ENCODE results near the gene DTNA.
"Not testable (repeated sequence)": the region's sequence is repeated elsewhere in the genome, so short reads cannot be mapped to it uniquely, and the experiment has no call there.

DTNA gene

GRCh38 chr18:34709750-34710441 is at the start of gene DTNA:
Gene DTNA, plus strand, starts transcription at chr18:34710298. Its CDS starts 45,679 bp downstream, at chr18:34755977.
- DNase-seq, result peak; percentile 91

DNA sequence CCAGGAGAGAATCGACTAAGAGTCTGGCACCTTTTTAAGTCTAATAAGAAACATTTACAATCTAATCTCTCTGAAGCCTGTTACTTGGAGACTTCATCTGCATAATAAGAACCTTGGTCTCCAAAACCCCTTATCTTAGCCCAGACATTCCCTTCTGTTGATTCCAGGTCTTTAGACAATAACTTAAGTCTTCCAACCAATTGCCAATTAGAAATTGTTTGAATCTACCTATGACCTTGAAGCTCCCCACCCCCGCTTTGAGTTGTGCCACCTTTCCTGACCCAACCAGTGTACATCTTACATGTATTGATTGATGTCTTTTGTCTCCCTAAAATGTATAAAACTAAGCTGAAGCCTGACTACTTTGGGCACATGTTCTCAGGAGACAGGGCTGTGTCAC is 49.5 kb upstream of the DTNA start:
- no peak for DNase-seq

GRCh38 chr18:34661464-34662087 is 48.5 kb upstream of the DTNA start:
- DNase-seq, result peak; percentile 79

- DNase-seq, result no peak
Observed at GRCh38 chr18:34676816-34677574, 33.1 kb upstream of the DTNA start.

DNA sequence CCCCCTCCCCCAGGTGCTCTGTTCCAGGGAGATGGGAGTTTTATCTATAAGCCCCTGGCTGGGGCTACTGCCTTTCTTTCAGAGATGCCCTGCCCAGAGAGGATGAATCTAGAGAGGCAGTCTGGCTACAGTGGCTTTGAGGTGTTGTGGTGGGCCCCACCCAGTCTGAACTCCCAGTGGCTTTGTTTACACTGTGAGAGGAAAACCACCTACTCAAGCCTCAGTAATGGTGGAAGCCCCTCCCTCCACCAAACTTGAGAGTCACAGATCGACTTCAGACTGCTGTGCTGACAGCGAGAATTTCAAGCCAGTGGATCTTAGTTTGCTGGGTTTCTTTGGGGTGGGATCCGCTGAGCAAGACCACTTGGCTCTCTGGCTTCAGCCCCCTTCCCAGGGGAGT is 20.3 kb upstream of the DTNA start:
- not testable (repeated sequence) for DNase-seq

- DNase-seq, result no peak
Observed at GRCh38 chr18:34691614-34692013, 18.5 kb upstream of the DTNA start.

GRCh38 chr18:34694591-34695165 is 15.4 kb upstream of the DTNA start:
- no peak for DNase-seq

GRCh38 chr18:34695310-34695709 is 14.8 kb upstream of the DTNA start:
- peak; percentile 56 for DNase-seq

GRCh38 chr18:34696671-34697070 is 13.4 kb upstream of the DTNA start:
- DNase-seq, result no peak

DNA sequence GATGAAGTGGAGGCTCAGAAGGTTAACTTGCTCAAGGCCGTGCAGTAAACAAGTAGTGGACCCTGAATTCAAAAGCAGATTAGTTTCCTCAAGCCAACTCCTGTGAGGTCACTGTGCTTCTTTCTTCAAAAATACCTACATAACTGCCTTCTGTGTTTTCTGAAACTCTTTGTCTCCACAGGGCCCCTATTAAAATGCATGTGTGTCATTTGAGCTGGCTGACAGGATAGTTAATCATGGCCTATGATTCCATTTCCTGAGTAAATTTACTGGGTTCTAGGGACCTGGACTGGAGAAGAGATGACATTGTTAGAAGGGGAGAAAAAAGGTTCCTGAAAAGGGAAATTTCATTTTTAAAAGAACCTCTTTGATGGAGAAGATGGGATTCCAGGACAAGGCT is 12.9 kb upstream of the DTNA start:
- no peak for DNase-seq

- no peak for DNase-seq
Observed at GRCh38 chr18:34697891-34698290, 12.2 kb upstream of the DTNA start.

- no peak for DNase-seq
Observed at GRCh38 chr18:34701911-34702310, 8.2 kb upstream of the DTNA start.

DNA sequence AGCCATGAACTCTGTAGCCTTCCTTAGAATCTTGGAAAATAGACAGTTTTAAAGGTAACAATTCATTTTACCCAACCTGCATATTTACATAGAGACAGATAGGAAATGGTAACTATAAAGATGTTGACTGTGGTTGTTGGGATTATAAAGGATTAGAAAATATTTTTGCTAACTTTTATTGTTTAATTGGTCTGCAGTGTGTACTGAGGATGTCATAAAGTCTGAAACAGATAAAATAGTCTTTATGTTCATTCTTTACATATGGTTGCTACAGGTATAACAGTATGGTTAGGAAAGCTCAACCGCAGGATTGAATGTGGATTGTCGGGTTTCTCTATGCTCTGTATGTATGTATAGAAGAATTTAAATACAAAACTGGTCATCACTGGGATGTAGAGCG is 7.3 kb upstream of the DTNA start:
- no peak for DNase-seq

DNA sequence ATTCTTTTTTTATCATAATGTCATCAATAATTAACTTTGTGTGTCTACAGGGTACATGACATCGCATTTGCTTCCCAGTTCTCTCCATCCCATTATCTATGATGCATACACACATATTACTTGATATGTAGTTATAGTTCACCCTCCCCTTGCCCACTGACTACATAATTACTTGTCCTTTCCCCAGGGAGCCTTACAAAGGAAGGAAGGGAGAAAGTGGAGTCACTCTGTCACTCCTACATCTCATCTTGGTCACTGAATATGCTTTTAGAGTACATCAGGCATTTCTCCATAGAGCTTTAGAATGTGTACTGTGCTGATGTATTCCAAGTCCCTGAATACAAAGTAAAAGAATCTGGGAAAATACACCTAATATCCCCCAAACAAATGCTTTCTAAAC is 6.0 kb upstream of the DTNA start:
- peak; percentile 30 for DNase-seq

DNA sequence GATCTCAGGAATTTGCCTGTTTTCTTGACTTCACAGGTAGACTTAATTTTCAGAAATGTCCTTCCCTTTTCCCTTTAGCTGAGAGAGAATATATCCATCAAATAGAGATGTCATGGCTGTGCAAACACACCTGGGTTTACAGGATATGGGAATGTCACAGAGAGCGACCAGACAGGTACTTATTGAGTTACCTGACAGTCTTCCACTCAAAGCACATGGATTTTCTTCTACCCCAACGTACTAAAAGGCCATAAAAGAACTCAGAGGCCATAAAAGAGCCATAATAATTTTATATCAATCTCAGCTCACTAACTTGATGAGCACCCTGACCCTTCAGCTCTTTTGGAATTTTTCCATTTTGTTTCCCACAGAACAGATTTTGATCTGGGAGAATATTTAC is 5.3 kb upstream of the DTNA start:
- no peak for DNase-seq

DNA sequence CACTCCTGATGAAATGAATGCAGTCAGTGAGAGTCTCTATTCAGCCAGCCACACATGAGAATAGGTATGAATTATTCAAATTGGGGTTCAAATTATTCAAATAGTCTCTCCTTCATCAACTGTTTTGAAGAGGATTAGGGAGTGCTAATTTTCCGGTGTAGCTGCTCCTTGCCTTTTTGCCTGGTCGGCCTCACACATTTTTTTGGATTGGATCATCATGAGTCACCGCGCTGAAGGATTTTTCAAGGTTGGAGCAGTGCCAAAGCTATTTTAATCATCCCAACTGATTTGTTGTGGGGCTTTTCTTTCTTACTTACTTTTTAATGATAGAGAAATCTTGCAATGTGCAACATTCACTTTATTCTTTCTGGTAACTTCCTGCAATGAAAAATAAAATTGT is 2.4 kb upstream of the DTNA start:
- DNase-seq, result peak; percentile 89

GRCh38 chr18:34709104-34709503 is 994 bp upstream of the DTNA start:
- no peak for DNase-seq

DNA sequence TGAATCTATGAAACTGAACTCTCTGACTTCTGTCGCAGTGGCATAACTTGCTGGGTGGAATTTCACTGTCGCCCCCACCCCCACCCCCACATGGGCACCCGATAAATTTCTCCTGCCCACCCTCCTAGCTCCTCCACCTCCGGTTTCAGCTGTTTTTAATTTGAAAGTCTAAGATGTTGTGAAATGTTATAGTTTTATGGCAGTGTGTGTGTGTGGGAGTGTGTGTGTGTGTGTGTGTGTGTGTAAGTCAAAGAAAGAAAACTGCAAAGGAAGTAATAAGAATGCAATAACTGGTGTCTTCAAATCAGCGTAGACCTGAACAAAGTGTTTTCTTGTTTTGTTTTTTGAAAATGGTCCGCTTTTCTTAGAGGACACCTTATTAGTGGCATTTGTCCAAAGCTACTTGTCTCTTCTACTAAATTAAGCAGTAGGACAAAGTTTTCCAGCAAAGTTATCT is 388 bp downstream of the DTNA start:
- DNase-seq, result peak; percentile 71

DNA sequence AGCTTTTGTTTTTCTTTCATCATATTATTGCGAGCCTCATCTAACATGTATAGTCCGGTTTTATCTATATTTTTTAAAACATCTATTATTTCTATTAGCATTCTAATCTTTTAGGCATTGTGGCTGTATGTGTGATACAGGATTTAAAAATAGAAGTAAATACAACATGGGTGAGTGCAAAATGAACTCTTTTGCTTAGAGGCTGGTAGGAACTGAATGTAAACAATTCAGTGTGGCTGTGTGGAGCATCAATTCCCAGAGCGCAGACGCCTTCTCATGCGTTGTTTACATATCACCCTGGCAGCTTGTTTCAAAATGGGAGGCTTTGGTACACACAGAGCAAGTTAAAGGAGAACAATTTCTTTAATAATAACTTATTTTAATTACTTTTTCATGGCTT is 836 bp downstream of the DTNA start:
- peak; percentile 81 for DNase-seq

DNA sequence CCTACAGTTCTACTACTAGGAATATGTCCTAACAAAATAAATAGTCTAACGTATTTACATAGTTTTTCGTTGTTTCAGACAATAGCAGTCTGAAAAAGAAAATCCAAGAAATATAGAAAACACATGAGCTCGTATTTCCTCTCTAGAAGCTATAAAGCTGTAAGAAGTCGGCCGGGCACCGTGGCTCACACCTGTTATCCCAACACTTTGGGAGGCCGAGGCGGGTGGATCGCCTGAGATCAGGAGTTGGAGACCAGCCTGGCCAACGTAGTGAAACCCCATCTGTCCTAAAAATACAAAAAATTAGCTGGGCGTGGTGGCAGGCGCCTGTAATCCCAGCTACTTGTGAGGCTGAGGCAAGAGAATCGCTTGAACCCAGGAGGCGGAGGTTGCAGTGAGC is 6.0 kb downstream of the DTNA start:
- DNase-seq, result not testable (repeated sequence)

DNA sequence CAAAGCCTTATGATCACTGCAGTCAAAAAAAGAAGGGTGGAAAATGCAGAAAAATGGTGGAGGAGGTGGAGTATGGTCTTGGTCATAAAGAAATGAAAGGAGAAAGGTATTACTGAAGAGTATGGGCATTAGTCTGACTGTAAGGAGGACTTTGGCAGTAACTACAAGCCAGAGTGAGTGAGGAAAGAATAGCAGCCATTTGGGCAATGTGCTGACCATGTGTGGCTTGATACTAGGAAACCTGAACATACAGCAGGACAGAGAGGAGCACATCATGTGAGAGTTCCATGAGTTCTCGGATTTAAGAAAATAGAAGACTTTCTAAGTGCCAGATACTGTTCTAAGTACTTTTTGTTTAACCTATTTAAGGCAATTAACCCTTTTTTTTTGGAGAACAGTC is 8.5 kb downstream of the DTNA start:
- no peak for DNase-seq

- no peak for DNase-seq
Observed at GRCh38 chr18:34720220-34720619, 10.1 kb downstream of the DTNA start.

- no peak for DNase-seq
Observed at GRCh38 chr18:34723143-34723542, 13.0 kb downstream of the DTNA start.

- DNase-seq, result not testable (repeated sequence)
Observed at GRCh38 chr18:34725737-34726136, 15.6 kb downstream of the DTNA start.

All from eye (tissue), 1 donor.